Measurements from ENCODE around the gene CCBE1.
A peak's percentile ranks its signal among the peaks of the same experiment; 100 is the strongest.
"Not testable (repeated sequence)": the region's sequence is repeated elsewhere in the genome, so short reads cannot be mapped to it uniquely, and the experiment has no call there.

CCBE1 gene

DNA sequence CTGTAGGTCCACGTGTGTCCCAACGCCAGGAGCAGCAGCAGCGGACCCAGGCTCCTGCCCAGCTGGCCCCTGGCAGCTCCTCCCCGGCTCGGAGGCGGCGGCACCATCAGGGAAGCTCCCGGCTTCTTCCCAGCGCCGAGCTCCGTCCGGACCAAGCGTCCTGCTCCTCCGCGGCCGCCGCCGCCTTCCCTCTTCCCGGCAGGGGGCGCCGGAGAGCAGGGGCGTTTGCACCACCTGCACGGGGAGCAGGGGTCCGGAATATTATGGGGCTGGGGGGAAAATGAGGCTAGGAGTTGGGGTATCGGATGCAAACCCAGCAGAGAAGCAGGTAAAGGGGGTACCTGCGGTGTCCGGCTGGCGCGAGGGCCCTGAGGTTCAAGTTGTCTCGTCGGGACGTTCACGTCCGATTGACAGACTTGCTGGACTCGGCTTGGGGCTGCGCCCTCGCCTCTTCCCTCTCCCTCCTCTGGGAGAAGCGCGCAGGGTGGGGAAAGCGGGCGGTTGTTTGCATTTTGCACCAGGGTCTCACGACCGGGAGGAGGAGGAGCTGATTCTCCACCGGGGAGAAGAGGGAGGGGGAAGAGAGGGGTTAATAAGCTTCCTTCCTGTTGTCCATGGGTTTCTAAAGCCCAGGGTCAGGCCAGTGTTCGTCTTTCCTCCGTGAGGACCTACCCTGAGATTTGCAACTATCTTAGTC, at the start of gene CCBE1:
Gene CCBE1, minus strand, starts transcription at position 188 of the 697 bp plus-strand sequence.
- DNase-seq: peak in 1 of 2 experiments; percentile 25

DNA sequence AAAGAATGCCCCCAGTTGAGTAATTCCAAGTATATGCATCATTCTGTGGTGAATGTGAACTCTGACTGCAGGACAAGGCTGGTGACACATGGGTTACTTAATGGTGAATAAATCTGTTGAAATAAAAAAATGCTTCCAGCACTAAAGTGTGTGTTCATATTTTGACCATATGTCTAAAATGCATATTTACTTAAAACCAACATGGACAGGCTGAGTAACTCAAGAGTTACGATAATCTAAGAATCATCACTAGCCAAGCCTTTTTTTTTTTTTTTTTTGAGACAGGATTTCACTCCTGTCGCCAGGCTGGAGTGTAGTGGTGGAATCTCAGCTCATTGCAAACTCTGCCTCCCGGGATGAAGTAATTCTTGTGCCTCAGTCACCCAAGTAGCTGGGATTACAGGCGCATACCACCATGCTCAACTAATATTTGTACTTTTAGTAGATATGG, 47.1 kb upstream of the CCBE1 start:
- DNase-seq: no peak

DNA sequence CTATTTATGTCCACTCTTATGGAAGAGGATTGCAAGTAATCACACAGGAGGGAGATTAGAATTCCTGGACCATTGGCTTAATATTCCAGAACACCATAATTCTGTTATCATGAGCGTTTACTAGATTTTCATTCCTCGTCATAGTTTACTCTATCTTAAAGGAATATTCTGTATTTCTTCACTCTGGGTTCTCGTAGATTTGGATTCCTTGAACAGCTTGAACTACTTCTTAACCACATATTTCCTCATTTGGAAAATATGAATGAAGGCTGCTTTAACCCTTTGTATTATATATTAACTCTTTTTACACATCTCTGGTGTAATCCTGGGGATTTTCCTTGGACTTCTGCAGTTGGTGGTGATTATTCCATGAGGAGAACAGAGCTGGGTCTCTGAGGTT, 46.3 kb upstream of the CCBE1 start:
- DNase-seq: no peak

DNA sequence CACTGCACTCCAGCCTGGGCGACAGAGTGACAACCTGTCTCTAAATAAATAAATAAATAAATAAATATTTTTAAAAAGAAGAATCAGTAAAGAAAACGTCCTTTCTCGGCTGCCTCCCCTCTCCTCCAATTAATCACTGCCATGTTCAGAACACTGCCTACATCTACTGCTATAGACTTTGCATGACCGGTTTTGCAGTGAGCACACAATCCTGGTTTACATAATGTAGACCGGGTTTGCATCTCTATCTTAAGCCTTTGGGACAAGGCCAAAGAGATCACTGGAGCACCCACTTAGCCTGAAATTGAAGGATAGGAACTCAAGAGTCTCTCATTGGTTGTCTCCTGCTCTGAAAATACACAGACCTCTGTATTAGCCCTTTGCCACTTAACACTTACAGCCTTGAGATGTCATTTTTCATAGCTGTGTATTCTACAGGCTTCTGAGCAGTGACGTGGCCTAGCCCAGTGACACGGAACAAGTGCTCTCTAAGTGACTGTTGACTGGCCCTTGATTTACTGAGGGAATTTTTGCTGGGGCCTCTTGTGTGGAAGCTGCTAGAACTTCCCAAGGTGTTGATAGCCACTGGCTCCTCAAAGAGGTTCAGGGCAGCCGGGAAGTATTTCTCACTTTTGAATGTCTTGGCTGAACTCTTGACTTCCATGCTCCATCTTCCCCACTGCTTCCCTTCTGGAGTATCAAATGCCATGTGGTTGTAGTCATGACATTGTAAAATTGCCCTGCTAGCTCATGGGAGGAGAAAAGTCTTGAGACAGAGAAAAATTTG, 45.3 kb upstream of the CCBE1 start:
- DNase-seq: peak; percentile 24 to 60

DNA sequence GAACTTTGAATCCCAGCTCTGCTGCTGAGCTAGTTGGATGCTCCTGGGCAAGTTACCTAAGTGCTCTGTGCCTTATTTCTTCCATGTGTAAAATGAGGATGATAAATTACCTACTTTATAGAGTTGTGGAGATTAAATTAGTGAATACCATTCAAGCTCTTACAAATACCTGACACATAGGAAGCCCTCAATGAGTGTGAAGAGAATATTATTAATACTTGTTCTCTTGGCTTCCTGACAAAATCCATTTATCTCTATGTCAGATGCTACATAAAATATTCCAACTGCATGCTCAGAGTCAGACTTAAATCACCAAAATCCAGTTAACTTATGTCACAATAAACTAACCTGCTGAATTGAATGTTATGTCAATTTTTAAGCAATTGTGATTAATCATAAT, 42.9 kb upstream of the CCBE1 start:
- DNase-seq: no peak

DNA sequence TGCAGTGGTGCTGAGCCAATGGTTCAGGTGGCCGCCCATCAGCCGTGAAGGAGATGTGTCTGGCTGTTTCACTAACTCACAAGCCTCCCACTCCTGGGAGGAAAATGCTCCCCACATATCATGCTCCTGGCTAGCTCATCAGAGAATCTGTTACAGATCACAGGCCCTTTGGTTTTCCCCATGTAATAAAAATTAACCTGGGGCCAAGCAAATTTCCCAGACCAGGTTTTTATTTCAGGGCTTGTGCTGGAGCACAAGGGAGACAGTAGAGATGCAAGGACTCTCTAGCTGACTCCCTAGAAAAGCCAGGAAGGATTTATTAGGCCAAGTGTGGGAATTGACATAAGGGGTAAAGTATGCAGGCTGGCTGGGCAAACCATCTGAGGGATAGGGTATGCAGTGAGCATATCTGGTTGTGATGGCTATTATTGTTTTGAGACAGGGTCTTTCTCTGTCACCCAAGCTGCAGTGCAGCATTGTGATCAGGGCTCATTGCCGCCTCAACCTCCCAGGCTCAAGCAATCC, 40.6 kb upstream of the CCBE1 start:
- DNase-seq: no peak

DNA sequence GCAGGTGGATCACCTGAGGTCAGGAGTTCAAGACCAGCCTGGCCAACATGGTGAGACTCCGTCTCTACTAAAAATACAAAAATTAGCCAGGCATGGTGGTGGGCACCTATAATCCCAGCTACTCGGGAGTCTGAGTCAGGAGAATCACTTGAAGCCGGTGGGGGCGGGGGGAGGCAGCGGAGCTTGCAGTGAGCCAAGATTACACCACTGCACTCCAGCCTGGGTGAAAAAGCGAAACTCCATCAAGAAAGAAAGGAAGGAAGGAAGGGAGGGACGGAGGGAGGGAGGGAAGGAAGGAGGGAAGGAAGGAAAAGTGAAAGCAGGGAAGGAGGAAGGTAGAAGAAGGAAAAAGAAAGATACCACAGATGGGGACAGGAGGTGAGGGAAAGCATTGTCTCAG, 40.1 kb upstream of the CCBE1 start:
- not testable (repeated sequence) for DNase-seq

DNA sequence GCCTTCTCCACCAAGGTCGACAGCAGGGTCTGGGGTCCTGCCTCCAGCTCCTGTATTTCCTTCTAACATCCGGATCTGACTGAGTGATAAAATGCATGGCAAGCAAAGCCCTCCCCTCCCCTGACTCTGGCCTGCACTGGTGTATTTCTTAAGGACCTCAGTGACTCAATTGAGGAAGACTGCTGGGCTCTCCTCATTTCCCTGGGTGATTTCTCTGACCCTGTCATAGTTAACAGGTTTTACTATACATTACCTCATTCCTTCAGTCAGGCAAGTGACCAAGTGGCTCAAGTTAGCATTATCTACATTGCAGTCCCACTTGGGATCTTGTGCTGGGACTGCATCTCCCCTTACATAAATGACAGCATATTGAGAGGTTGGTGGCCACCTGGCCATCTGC, 38.8 kb upstream of the CCBE1 start:
- no peak for DNase-seq

DNA sequence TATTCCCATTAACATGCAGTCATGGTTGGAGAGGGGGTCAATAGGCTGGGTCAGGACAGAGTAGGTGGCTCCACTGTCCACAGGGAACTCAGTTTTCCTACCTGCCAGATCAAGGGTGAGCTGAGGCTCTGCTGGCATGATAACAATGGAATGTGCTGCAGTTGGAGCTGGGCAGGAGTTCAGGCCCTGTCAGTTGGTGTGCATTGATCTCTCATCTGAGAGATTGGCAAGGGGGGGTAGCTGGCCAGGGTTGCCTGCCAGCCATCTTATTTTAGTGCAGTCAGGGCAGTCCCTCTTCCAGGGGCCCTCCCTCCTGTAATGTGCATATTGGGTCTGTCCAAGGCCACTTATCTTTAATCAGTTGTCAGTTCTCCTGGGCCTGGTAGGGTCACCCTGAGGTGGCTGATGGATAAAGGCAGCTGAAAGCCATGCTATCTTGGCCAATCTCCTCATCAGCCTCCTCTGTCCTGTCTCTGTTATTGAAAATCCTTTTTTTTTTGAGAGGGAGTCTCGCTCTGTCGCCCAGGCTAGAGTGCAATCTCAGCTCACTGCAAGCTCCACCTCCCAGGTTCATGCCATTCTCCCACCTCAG, 38.1 kb upstream of the CCBE1 start:
- DNase-seq: no peak

DNA sequence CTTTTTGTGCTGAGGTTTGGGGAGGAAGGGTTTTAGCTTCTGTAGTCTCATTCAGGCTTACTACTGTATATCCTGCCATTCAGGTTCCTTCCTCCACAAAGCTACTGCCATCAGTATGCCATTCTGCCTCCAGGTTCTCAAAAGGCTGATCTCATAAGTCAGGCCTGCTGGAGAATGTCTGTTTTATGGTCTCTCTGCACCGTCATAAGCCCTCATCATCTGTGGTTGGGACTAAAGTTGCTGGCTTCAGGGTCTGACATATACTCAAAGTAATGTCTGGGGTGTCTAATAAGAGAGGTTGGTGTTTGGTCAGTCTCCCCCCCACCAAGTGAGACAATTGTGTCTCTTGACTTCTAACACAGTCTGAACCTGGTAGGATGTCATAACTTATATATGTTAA, 36.2 kb upstream of the CCBE1 start:
- no peak for DNase-seq

DNA sequence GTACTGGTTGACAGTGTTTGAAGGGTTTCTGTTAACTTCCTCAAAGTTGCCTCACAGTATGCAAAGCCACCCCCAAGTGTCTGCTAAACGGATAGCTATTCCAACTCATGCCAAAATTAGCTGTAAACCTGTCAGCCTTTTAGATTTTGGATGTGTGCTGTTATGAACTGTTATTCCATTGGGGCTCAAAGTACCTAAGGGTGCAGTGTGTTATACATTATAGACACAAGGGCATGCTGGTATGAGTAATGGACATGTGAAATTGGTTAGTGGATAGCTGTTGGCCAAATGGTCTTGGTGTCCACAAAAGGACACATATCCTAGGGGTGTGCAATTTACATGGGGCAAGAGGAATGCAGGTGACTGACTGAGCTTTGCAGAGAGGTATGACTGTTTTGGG, 33.7 kb upstream of the CCBE1 start:
- no peak for DNase-seq

DNA sequence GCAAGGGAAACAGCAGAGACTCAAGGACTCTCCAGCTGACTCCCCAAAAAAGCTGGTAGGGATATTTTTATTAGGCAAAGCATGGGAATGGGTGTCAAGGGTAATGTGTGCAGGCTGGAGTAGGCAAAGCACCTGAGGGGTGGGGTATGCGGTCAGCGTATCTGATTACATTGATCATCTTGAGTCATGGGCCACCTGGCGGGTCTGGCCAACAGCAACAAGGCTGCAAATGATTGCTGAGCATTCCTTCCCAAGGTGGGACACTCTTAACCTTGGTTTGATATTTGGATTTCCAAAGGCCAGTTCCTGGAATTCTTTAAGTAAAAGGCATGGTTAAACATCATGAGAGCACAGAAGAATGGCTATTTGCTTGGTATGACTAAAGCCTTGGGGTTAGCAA, 32.6 kb upstream of the CCBE1 start:
- no peak for DNase-seq

DNA sequence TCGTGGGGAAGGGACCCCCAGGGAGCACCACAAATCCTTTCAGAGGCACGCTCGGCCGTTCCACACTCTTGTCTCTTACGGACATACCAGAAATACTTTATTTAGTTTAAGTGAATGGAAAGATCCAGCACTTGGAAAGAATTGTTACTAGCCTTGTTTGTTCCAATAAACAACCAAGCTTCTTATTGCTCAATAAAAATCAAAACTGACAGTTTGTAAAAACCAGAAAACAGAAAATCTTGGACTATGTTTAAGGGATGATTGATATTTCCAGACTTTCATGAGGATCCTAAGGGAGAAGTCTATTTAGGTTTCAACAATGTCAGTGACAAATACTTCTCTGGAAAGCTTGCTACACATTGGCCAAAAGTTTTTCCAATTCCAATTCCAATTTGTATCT, 31.6 kb upstream of the CCBE1 start:
- no peak for DNase-seq

DNA sequence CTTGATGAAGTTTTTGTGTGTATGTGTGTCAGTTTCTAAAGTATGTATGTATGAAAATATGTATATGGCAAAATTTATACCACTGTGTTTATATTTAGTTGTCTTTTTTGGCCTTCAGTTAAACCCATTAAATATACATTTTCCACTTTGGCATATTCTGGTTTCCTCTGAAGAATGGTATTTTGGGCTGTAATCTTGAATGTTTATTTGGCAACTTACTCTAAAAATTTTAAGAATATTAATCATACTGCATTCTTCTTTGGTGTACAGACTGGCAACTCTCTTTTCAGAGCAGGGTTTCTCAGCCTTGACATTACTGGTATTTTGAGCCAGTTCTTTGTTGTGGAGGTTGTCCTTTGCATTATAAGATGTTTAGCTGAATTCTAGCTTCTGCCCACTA, 27.9 kb upstream of the CCBE1 start:
- DNase-seq: no peak

DNA sequence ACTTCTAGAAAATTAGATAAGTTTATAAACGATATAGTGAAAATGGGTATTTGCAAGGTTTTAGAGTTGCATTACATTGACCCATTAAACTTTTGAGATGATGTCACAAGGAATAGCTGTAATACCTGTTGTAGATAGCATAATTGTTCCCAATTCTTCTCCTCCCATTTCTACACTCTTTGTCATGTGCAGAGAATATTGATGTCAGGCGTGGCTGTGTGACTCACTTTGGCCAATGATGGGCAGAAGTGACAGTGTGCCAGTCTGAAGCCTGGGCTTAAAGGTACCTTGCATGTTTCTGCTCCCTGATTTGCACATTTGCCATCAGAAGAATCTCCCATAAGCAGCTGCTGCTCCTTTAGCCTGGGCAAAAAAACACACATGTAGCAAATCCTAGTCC, 26.9 kb upstream of the CCBE1 start:
- DNase-seq: no peak

DNA sequence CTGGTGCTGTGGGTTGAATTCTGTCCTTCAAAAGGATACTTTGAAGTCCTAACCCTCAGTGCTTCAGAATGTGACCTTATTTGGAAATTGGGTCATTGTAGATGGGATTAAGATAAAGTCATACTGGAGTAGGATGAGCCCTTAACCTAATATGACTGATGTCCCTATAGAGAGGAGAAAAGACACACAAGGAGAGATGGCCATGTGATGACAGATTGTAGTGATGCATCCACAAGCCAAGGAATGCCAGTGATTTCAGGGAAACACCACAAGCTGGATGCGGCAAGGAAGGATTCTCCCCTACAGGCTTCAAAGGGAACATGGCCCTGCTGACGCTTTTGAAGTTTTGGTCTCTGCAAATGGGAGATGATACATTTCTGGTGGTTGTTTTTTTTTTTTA, 24.7 kb upstream of the CCBE1 start:
- no peak for DNase-seq

DNA sequence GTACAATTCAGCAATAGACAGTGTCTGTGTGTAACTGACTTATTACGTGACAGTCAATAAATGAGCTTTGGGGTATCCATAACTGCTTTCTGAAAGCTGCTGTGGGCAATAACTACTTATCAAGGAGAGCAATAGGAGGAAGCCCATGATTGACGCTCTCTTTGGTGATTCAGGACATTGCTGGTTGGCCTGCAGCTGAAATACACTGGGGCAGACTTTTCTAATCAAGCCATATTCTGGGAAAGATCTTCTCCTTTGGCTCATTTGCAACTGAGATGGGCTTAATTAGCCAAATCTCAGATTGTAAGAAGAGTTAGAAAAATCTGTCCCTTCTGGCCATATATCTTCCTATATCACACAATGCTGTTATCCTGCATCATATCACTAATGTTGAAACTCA, 24.0 kb upstream of the CCBE1 start:
- DNase-seq: no peak

DNA sequence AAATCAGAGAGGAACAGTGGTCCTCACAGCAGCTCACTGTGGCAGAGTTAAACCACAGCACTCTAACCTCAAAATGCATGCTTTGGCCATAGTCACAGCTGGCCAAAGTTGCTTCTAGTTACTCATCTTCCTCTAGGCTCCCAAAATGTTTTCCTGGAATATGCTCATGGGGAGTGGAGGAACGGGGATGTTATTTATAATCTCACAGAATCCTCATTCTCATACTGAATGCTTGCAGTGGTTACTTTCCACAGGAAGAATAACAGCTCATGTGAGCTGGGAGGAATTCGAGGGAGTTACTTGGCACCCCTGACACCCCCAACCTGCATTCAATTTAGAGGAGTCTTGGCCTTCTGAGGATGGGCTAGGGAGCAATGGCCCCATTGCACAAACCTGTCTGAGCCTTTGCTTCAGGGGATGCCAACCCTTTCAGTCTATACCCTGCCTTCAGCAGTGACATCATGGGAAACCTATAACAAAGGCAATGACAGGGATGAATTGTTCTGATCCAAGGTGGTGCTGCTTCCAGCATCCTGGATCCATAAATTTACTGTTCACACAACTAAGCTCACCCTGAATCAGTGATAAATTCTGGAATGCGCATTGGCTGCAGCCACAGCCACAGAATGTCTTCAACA, 22.4 kb upstream of the CCBE1 start:
- no peak for DNase-seq

DNA sequence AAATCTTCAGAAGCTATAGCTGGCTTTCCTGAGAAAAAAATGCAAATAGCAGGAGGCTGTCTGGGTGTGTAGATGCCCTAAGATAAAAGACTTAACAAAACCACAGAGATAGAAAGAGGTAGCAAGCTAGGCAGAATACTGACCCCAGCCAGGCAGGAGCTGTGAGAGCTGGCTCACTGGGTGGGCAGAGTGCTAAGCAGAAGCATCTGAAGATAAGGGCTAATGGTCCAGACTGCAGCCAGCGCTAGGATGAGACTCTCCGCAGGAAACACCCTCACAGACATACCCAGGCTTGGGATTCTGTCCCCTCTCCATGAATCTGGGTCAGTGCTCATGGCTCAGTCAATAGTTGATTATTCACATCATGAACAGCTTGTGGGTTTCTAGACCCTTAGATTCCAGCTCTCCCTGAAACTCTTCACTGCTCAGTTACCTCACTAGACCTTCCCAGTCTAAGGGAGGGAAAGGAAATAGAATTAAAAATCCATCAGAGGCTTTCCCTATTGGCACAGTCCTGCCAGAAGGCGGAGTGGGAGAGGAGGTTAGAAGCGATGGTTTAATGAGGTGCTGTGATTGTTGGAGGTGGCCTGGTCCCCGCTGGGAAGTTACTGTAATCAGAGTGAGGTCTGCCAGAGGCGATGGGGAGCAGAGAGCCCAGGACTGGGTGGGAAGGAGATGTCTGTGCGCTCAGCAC, 21.4 kb upstream of the CCBE1 start:
- no peak for DNase-seq

DNA sequence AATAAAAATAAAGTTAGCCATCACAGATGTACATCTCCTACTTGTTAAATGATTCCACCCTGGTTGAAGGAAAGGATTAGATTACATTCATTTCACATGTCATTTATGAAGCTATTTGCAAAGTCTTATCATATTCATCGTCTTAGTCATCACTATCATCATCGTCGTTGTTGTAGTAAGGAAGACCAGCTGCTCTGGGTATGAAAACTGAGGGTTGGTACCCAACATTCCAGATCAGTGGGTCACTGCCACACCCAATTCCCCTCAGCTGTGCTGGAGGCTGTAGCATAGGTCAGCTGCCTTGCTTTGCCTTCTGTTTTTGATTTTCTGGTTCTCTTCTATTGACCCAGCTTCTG, 20.9 kb upstream of the CCBE1 start:
- no peak for DNase-seq

DNA sequence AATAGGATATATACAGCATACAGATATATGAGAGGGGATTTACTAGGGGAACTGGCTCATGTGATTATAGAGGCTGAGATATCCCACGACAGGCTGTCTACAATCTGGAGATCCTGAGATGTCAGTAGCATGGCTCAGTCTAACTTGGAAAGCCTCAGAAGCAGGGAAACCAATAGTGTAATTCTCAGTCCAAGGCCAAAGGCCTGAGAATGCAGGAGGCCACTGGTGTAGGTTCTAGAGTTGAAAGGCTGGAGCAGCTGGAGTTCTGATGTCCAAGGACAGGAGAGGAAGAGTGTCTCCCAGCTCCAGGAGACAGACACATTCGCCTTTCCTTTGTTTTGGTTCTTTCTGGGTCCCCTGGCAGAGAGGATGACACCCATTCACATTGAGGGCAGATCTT, 20.1 kb upstream of the CCBE1 start:
- DNase-seq: no peak

DNA sequence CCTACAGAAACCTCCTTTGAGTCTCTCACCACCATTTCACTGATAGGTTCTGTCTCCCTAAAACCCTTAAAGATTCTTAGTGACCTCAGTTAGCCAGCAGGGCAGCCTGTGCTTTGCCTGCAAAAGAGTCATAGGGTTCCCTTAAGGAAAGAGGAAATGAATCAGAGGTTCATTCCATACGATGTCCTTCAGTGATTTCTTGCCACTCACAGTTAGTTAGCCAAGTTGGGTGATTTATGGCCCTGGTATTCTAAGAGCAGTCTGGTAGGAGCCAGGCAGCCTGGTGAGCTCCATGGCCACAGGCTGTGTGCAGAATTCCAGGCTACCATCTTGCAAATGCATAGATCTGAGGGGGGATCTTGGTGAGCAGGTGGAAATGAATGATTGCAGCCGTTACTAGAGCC, 18.7 kb upstream of the CCBE1 start:
- DNase-seq: no peak

DNA sequence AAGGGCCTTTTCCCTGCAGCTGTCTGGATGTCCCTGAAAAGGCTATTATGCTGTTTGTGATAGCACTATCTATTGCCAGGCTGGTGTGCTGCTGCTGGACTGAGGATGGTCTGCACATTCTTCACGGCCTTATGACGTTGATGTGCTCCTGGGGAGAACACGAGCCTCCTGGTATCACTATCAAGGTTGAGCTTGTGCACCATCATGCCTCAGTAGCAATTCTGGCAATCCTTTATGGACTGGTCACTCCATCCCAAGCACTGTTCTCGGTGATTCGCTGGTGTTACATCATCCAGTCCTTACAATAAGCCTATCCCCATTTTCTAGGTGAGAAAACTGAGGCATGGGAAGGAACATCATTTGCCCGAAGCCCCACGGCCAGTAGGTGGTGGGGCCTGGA, 18.2 kb upstream of the CCBE1 start:
- DNase-seq: no peak

Measured in NCI-H187 (cell line).